Activated CD4-positive, alpha-beta T cell treated with anti-CD3 and anti-CD28 coated beads for 24 hours (primary cell): ENCODE measurements around the gene SERINC3.
"Not testable (repeated sequence)": the region's sequence is repeated elsewhere in the genome, so short reads cannot be mapped to it uniquely, and the experiment has no call there.

Source experiments
- DNase-seq, 2 donors: peaks; one replicate each; pipeline ENCODE4 v3.0.0-alpha.2; 2020; ENCODE audit warnings: low read depth in 2 of 2

The SERINC3 gene

DNA sequence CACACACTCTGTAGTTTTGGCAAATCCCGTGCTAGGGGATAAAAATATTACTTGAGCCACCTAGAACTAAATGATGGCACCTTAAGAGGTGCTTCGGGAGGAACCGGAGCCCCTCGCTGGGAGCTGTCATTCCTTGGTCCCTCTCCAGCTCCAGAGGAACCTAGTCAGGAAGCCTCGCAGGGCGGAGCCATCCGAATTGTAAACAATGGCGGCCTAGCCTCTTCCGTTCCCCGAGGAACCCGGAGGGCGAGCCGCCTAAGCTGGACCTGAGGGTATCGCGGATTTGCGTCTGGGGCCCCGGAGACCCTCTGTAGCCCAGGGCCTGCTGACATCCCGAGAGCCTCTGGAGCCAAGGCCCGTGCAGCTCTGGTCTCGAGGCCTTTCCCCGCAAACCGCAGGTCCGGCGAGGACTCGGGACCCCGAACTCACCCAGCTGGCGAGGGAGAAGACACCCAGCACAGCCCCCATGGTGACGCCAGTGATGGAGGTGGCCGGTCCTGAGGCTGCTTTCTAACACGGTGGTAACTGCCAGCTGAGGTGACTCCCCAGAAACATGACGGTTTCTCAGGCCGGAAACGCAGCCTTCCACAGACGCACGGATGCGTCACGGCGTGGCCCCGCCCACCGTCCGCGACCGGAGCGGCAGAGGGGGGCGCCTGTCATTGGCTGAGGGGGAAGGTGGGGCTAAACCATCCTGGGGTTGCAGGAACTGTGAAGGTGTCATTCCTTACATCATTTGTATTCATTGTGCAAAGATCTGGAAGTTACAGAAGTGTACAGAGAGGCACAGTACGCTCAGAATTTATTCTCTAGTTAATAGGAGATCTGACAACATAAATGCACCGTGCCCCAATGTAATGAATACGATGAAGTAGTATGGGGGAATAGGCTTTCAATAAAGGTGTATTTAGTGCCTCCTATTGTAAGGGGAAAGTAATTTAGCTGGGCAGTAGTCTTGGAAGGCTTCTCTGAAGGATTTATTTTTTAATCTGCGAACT lies at the start of gene SERINC3:
Gene SERINC3, minus strand, starts transcription at position 587 of the 998 bp plus-strand sequence. Its CDS starts 119 bp downstream, at position 468.
- DNase-seq: peak; percentile 94 to 95

DNA sequence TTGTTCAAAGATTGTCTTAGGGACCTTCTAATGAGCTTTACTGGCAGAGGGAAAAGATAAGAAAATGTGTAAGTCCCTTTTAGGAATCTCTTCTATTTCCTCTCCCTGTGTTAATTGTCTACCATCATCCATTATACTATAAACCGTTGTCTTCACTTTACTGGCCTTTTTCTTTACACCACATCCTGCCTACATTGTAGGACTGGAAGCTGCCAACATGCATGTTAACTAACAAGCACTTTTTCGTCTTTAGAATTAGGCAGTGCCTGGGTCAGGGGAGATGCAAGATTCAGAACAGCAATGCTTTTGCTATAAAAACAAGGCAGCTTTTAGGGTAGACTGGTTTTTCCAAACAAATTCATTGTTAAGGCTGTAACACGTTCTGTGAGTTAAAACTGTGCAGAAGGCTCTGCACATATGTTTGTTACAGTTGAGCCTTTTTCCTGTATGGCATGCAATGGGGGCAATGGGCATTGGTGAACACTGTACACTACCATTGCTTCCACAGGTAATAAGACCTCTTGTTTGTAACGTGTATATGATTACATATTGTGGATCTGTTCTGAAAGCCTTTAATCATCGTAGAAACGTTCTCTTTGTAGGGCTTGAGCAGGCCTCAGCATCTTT lies 49.6 kb upstream of the SERINC3 start:
- no peak for DNase-seq

DNA sequence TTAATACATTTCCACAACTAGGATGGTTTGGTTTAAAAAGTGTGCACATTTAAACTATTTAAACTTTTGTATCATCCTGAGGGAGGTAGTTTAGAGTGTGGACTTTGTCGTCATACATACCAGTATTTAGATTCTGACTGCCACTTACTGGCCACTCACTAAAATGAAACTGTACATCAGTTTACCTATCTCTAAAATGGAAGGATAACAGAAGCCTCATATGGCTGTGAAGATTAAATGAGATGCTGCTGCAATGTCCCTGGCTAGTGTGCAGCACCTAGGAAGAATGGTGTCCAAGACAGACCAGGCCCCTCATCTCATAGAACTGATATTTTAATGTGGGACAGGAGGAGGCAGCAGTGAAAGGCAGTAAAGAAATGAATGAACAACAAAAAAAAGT lies 48.5 kb upstream of the SERINC3 start:
- DNase-seq: no peak

DNA sequence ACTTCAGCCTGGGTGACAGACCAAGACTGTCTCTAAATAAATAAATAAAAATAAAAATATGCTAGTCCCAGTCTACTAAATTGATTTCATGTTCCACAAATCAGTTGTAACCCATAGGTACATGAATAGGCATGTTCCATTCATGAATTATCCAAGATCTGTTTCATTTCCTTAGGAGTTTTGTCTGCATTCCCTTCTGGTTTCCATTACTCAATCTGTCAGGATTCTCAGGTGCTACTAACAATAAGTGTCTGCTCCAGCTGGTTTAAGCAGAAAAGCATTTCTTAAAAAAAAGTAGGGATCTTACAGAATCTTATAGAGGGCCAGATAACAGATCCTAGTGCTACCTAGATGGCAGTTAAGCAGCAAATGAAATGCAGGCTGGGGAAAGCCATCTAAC lies 44.9 kb upstream of the SERINC3 start:
- DNase-seq: no peak

DNA sequence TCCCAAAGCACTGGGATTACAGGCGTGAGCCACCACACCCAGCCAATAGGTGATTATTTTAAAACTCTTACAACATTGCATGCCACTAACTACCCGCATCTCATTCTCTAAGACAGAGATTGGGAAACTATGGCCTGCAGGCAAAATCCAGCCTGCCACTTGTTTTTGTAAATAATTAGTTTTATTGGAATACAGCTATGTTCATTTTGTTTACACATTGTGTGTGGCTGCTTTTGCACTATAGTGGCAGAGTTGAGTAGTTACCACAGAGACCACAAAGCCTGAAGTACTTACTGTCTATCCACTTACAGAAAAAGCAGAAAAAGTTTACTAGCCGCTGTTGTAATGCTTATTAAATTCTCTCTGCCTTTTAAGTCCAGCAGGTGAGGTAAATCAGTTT lies 44.1 kb upstream of the SERINC3 start:
- DNase-seq: no peak

DNA sequence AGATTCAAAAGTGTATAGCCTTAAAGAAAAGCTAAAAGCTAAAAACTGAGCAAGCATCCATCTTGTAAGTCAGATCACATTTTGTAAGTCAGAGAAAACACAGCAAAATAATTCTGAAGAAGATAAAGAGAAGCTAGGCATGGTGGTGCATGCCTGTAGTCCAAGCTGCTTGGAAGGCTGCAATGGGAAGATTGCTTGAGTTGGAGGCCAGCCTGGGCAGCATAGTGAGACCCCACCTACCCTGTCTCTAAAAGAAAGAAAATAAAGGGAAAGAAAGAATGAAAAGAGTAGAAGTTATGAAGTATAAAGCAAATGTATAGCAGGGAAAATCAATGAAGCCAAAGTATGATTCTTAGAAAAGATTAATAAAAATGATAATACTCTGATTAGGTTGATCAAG lies 40.0 kb upstream of the SERINC3 start:
- DNase-seq: no peak

DNA sequence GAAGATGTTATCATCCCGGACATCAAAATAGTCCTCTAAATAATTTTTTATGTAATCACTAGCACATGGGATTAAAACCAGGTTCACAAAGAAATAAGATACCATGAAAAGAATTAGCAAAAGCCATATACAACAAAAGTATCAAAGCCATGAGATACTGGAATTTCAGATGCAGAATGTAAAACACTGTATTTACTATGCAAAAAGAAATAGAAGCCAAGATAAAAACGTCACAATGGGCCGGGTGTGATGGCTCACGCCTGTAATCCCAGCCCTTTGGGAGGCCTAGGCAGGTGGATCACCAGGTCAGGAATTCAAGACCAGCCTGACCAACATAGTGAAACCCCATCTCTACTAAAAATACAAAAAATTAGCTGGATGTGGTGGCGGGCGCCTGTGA lies 38.9 kb upstream of the SERINC3 start:
- DNase-seq: not testable (repeated sequence)

DNA sequence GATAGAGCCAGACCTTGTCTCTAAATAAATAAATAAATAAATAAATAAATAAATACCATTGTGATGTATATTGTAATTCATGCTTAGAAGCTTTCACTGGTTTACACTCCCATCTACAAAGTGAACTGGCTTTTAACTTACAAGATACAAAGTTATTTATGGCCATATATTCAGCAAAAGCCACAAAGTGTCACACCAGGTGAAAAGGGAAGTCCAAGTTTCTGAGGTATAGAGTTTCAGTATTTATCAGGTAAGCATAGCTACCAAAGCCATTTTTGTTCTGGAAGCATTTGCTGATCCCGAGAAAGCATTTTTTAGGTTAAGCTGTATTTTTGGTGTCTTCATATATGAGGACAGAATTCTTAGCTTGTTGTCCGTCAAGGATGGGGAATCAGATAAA lies 38.4 kb upstream of the SERINC3 start:
- no peak for DNase-seq

DNA sequence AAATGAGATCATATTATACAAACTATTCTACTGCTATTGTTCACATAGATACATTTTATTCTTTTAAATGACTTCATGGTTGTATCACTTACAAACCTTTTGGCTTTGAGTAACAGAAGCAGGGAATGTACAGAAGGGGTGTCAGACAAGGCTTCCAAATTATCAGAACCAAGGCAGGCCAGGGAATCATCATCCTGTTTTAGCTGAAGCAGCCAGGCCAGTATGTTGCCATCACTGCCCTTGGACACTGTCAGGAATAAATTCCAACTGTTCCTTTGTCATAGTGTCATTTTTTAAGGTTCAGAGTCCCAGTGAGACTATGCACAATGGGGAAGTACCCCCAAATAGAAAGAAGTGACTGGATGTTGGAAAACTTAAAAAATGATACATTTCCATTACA lies 37.4 kb upstream of the SERINC3 start:
- no peak for DNase-seq

DNA sequence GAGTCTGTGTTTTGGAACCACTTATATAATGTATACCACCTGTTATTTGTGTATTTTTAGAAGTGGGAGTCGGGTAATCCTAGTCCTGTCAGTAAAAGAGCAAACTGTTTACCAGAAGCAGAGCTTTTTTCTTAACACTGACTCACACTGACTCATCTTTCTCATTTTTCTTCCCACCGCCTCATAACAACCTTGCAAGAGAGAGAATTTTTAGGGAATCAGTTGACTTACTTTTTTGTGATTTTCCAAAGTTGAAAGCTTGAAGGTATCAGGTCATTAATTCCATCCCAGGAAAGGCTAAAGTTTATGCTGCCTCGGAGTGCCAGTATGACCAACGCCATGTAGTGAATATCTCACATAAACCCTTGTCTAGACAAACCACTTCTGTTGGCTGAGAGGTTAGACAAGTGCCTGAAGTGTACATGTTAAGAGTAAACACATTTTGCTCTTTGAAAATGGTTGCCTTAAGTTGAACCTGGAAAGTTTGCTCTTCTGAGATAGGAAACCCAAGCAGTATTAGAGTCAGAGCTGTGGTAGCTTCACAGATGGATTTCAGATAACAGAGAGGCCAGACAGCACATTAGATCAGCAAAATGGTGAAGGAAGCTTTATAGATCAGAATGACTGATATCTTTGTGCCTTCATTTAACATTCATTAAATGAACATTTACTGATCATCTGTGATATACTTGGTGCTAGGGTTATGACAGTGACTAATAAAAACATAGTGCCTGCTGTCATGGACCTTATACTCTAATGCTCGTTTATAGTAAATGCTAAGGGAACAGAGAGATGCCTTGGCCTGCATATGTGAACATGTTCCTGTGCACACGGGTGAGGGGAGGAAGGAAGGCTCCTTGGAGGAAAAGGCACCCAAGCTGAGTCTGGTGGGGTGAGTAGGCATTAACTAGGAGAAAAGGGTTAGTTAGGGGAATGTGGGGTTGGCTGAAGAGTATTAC lies 31.4 kb upstream of the SERINC3 start:
- no peak for DNase-seq

DNA sequence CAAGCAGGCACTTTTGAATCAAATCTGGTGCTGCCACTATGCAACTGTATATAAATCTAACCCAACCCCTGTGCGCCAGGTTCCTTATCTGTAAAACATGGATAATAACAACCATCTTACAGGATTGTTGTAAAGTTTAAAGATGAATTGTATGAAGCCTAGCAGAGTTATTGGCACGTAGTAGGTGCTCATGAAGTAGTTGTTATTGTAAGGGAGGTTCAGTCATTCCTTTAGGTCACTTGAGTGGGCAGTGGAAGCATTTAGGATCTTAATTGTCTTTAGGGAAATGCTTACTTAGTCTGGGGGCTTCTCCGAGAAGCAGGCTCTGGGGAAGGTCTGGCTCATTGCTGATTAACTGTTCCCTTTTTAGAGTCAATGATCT lies 30.7 kb upstream of the SERINC3 start:
- DNase-seq: no peak

DNA sequence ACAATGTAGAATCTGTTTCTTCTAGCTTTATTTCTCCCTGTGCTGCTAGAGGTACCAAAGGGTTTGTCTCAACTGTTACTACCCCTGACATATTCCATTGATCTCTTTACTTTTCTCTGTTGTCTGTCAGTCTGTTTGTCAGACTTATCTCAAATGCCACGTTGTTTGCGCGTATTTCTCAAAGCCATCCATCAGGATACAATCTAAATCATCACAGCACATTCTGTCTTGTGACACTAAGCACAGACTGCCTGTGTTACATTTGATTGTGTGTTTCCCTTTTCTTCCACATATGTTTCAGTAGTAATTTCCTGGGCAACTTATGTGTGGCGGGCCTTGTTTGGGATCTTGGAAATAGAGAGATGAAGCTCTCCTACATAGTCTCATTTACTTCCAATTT lies 30.2 kb upstream of the SERINC3 start:
- DNase-seq: no peak

DNA sequence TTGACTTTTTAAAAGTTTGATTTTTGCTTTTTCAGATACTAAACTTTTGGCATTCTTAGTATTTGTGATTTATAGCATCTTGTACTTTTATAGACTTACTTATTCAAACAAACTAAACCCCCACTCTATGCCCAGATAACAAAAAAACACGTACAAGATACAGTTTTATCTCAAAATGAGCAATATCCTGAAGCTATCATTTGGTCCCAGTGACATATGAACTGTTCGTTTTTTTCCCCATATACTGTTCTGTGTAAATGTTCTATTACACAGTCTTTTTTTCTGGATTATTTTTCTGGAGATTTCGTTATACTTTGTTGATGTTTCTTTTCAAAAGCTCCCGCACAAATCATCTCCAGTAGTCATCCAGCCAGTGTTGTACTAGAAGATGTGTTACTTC lies 27.3 kb upstream of the SERINC3 start:
- DNase-seq: no peak

DNA sequence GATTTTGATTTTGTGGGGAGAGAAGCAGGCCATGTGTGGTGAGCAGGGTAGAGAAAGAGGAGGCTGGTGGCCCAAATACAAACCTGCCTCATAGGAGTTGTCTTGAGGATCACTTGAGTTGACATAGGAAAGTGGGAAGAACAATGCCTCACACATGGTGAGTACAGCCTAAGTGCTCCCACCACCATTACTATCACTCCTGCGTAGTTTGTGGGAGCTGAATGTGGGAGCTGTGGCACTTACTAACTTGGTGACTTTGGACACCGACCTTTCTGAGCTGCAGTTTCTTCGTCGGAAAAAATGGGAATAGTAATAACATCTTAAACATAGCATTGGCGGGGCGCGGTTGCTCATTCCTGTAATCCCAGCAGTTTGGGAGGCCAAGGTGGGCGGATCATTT lies 25.5 kb upstream of the SERINC3 start:
- no peak for DNase-seq

DNA sequence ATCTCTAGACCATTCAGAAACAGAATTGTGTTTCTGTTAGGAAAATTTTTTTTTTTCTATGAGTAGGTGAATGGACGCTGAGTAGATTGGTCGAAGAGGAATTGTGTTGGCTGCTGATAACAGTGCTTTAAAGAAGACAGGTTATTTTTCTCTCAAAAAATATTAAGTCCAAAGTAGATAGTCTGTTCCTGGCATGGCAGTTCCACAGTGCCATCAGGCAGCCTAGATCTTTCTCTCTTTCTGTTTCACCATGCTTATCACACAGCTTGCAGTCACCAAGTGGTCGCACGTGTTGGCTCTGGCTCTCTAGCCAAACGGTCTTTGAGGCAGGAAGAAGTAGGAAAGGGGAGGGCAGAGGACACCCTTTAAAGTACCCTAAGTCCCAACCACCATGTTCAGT lies 22.4 kb upstream of the SERINC3 start:
- no peak for DNase-seq

DNA sequence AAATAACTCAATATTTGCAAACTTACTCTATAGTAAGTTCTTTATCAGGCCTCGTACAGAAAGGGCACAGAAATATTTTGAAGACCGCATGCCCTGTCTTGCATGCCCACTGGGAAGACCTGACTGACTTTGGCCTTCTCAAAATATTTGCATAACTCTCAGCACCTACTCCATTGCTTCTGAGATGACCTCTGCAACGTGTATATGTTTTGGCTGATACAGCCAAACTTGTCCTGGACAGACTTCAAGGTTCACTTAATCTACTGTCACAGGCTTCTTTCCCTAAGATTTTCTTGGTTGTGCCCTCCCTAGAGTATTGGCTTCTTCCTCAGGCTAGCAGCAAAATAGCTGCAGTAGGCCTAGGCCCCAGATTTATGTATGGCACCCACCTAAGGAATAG lies 21.5 kb upstream of the SERINC3 start:
- no peak for DNase-seq

DNA sequence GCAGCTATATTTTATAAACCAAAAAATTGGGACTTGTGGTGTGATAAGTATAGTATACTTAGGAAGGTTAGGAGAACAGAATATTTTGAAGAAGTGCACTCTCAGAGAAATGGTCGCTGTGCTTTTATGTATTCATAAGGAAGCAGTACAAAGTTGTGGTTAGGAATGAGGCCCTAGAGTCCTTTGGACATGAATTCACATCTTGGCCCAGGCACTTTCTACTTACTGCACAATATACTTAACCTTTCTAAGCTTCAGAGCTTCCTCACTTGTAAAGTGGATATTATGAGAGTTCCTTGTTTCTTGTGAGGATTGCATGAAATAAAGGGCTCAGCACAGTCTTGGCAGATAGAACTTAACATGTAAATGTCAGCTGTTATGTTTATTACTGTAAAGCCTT lies 21.0 kb upstream of the SERINC3 start:
- DNase-seq: no peak

DNA sequence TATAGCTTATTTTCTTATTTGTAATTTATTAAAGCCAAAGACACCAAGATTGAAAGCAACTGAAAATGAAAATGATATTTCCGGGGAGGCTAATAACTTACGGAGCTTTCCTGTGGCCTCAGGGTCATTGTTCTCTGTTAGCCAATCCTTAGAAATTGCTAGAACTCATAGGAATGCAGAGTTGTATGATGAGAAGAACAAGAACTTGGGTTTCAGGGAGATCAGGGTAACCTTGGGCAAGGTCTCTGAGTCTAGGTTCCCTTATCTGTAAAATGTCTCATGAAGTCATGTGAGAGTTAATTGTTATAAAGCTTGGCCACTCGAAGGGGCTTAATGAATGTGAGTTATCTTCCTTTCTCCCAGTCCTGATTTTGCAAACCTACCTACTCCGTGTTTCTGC lies 20.1 kb upstream of the SERINC3 start:
- DNase-seq: no peak

DNA sequence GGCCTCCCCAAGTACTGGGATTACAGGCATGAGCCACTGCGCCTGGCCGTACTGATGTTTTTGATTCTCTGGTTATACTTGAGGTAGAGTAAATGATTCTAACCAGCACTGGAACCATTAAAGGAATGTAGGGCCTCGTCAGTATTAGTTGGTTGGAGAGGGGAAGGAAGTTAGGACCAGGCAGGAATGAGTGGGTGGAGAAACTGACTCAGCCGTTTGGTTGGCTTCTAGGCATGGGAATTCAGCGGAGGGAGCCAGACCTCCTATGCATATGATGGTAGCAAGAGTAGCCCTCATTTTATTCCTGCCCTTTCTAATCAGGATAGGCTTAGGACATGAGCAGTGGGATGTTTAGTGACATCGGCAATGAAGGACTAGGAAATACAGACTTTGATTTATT lies 19.0 kb upstream of the SERINC3 start:
- no peak for DNase-seq

DNA sequence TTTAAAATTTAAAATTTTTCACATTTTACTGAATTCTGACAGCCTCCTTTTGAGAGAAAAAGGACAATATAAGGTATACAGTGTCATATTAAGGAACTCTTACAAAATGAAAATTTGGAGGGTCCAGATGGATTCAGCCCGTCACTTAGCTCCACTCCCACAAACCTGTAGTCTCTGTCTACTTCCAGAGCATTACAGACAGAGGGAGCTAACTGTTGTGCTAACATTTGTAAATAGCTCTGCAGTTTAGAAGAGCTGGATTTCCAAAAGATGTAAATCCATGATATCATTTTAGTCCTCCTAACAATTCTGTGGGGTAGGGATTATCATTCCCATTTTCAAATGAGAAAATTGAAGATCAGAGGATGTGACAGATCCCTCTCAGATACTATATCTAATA lies 16.1 kb upstream of the SERINC3 start:
- DNase-seq: no peak

DNA sequence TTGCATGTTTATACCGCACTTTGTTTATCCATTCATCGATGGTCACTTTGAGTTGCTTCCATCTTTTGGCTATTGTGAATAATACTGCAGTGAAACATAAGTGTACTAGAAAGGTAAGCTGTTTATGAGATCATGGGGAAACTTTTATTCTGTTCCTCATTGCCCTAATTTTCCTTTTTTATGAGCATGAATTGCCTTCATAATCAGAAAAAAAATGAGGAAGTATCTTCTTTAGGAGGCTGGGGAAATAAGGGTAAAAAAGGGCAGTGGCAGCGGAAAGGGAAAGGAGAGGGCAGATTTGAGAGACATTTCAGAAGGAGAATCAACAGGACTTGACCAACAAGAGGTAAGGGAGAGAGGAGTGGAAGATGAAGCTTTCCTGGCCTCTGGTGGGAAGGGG lies 14.3 kb upstream of the SERINC3 start:
- no peak for DNase-seq

DNA sequence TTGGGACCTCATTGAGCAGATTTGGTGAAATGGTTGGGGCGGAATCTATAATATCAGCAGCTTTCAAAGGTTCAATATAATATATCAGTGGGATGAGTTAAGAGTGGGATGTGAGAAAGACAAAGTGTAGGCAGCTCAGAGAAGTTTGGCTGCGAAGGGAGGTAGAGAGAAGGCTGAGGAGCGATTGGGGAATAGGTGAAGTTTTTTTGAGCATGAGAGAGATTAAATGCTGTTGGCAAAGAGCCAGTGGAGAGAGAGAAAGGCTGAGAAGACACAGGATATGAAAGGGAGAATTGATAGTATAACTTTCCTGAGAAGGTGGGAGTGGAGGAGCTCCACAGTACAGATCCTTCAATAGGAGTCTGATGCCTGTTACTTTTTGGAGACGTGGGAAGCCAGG lies 12.1 kb upstream of the SERINC3 start:
- DNase-seq: no peak
